Ammon's horn (tissue), 1 donor: ENCODE data around the gene ZNF74.
"Not testable (repeated sequence)": the region's sequence is repeated elsewhere in the genome, so short reads cannot be mapped to it uniquely, and the experiment has no call there.

Experiments
- DNase-seq: peaks from one replicate; pipeline ENCODE4 v3.0.0-alpha.2; 2016; ENCODE audit warnings: low spot score

The ZNF74 gene

DNA sequence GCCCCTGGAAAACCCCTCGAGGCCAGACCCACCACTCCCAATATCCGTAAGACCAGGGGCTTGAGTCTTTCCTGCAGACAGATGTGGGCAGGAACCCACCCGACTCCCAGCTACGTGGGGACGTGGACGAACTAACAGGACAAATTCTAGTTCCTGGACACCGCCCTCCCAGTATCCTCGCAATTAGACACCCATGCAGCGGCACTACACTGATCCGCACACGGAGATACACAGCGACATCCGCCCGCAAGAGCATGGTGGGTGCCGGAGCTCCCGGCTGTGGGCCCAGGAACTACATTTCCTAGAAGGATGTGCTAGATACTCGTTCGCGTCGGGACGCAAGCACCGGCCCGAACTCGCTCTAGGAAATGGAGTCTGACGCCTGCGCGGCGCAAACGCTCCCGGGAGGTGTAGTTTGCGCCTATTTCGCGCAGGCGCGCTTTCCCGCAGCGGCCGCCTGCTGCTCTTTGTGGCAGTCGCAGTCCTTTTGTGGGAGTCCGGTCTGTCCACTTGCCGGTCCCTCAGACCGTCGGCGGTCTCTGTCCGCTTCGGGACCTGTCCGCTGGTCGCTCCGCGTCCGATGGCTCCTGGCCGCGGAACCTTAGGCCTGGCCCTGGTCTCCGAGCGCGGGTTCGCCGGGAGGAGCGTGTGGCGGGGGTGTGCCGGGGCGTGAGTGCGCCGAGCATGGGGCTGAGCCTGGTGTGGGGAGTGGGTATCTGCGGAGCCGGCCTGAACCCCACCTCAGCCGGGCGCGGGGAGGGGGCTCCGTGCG lies at the start of gene ZNF74:
TSS of gene ZNF74 (plus strand) at position 447 of the 772 bp plus-strand sequence. CDS start 478 bp downstream, outside the sequence.
- peak; percentile 95 for DNase-seq

DNA sequence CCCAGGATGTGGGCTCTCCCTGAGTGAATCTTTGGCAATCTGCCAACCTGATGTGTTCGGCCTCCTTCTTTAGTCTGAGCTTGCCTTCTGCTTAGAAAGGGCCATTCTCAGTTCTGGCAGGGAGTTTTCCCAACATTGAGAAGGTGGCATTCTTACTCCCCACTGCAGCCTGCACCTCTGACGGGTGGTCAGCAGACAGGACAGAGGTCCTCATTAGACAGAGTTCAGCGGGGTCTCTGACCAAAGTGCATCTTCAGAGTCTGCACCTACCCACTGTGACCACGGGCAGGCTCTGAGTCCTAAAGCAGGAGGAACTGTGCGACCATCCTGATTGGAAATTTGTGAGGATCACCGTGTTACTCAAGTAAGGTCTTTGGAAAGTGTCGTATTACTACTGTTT lies 47.4 kb upstream of the ZNF74 start:
- DNase-seq: not testable (repeated sequence)

DNA sequence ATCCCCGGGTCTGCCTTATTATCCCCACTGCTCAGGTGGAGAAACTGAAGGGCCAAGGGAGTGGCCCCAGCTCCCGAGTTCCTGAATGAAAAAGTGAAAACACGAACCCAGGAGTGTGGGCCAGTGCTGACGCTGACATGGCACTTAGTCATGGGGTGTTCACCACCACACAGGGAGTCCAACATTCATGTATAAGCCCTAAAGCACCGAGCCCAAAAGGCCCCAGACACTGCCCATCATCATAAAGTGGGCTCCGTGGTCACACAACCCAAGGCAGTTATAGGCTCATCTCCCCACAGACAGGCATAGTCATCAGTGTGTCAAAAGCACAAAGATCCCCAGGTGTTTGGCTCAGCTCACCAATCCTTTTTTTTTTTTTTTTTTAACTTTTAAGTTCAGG lies 41.4 kb upstream of the ZNF74 start:
- DNase-seq: not testable (repeated sequence)

DNA sequence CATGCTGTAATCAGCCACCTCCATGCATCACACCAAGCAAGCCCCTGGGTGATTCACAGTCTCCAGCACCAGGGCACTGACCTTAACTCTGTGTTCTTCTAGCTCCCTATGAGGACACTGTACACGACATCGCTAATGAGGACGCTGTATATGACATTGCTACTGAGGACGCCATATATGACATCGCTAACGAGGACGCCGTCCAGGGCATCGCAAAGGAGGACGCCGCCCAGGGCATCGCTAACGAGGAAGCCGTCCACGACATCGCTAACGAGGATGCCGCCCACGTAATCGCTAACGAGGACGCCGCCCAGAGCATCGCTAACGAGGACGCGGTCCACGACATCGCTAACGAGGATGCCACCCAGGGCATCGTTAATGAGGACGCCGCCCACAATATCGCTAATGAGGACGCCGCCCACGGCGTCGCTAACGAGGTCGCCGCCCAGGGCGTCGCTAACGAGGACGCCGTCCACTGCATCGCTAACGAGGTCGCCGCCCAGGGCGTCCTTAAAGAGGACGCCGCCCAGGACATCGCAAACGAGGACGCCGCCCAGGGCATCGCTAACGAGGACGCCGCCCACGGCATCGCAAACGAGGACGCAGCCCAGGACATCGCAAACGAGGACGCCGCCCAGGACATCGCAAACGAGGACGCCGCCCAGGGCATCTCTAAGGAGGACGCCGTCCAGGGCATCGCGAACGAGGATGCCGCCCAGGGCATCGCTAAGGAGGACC lies 39.5 kb upstream of the ZNF74 start:
- DNase-seq: no peak

DNA sequence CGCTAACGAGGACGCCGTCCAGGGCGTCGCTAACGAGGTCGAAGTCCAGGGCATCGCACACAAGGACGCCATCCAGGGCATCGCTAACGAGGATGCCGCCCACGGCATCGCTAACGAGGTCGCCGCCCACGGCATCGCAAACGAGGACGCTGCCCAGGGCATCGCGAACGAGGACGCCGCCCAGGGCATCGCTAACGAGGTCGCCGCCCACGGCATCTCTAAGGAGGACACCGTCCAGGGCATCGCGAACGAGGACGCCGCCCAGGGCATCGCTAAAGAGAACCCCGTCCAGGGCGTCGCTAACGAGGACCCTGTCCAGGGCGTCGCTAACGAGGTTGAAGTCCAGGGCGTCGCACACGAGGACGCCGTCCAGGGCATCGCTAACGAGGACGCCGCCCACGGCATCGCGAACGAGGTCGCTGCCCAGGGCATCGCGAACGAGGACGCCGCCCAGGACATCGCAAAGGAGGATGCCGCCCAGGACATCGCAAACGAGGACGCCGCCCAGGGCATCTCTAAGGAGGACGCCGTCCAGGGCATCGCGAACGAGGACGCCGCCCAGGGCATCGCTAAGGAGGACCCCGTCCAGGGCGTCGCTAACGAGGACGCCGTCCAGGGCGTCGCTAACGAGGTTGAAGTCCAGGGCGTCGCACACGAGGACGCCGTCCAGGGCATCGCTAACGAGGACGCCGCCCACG lies 37.9 kb upstream of the ZNF74 start:
- not testable (repeated sequence) for DNase-seq

DNA sequence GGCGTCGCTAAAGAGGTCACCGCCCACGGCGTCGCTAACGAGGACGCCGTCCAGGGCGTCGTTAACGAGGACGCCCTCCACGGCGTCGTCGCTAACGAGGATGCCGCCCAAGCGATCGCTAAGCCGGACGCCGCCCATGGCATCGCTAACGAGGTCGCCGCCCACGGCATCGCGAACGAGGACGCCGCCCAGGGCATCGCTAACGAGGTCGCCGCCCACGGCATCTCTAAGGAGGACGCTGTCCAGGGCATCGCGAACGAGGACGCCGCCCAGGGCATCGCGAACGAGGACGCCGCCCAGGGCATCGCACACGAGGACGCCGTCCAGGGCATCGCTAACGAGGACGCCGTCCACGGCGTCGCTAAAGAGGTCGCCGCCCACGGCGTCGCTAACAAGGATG lies 37.0 kb upstream of the ZNF74 start:
- not testable (repeated sequence) for DNase-seq

DNA sequence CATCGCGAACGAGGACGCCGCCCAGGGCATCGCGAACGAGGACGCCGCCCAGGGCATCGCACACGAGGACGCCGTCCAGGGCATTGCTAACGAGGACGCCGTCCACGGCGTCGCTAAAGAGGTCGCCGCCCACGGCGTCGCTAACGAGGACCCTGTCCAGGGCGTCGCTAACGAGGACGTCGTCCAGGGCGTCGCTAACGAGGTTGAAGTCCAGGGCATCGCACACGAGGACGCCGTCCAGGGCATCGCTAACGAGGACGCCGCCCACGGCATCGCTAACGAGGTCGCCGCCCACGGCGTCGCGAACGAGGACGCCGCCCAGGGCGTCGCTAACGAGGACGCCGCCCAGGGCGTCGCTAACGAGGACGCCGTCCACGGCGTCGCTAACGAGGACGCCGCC lies 36.0 kb upstream of the ZNF74 start:
- DNase-seq: not testable (repeated sequence)

DNA sequence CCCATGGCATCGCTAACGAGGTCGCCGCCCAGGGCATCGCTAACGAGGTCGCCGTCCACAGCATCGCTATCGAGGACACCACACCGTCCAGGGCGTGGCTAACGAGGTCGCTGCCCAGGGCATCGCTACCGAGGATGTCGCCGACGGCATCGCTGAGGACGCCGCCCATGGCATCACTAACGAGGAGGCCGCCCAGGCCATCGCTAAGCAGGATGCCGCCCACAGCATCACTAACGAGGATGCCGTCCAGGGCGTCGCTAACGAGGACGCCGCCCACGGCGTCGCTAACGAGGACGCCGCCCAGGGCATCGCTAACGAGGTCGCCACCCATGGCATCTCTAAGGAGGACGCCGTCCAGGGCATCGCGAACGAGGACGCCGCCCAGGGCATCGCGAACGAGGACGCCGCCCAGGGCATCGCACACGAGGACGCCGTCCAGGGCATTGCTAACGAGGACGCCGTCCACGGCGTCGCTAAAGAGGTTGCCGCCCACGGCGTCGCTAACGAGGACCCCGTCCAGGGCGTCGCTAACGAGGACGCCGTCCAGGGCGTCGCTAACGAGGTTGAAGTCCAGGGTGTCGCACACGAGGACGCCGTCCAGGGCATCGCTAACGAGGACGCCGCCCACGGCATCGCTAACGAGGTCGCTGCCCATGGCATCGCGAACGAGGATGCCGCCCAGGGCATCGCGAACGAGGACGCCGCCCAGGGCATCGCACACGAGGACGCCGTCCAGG lies 35.3 kb upstream of the ZNF74 start:
- DNase-seq: not testable (repeated sequence)

DNA sequence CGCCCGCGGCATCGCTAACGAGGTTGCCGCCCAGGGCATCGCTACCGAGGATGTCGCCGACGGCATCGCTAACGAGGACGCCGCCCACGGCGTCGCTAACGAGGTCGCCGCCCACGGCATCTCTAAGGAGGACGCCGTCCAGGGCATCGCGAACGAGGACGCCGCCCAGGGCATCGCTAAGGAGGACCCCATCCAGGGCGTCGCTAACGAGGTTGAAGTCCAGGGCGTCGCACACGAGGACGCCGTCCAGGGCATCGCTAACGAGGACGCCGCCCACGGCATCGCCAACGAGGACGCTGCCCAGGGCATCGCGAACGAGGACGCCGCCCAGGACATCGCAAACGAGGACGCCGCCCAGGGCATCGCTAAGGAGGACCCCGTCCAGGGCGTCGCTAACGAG lies 33.7 kb upstream of the ZNF74 start:
- DNase-seq: not testable (repeated sequence)

DNA sequence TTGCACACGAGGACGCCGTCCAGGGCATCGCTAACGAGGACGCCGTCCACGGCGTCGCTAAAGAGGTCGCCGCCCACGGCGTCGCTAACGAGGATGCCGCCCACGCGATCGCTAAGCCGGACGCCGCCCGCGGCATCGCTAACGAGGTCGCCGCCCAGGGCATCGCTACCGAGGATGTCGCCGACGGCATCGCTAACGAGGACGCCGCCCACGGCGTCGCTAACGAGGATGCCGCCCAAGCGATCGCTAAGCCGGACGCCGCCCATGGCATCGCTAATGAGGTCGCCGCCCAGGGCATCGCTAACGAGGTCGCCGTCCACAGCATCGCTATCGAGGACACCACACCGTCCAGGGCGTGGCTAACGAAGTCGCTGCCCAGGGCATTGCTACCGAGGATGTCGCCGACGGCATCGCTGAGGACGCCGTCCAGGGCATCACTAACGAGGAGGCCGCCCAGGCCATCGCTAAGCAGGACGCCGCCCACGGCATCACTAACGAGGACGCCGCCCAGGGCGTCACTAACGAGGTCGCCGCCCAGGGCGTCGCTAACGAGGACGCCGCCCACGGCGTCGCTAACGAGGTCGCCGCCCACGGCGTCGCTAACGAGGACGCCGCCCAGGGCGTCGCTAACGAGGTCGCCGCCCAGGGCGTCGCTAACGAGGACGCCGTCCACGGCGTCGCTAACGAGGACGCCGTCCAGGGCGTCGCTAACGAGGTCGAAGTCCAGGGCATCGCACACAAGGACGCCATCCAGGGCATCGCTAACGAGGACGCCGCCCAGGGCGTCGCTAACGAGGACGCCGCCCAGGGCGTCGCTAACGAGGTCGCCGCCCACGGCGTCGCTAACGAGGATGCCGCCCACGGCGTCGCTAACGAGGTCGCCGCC lies 32.8 kb upstream of the ZNF74 start:
- DNase-seq: not testable (repeated sequence)

DNA sequence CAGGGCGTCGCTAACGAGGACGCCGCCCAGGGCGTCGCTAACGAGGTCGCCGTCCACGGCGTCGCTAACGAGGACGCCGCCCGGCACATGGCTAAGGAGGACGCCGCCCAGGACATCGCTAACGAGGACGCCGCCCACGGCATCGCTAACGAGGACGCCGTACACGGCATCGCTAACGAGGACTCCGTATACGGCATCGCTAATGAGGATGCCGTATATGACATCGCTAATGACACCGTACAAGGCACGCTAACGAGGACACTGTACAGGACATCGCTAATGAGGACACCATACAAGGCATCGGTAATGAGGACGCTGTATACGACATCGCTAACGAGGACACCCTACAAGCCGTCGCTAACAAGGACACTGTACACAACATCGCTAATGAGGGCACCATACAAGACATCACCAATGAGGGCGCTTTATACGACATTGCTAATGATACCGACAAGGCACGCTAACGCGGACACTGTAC lies 32.2 kb upstream of the ZNF74 start:
- not testable (repeated sequence) for DNase-seq

DNA sequence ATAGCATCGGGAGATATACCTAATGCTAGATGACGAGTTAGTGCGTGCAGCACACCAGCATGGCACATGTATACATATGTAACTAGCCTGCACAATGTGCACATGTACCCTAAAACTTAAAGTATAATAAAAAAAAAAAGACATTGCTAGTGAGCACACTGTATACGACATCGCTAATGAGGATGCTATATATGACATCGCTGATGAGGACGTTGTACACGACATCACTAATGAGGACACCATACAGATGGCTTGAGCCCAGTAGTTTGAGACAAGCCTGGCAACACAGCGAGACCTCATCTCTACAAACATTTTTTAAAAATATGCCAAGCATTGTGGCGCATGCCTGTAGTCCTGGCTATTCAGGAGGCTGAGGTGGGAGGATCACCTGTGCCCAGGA lies 31.5 kb upstream of the ZNF74 start:
- DNase-seq: not testable (repeated sequence)

DNA sequence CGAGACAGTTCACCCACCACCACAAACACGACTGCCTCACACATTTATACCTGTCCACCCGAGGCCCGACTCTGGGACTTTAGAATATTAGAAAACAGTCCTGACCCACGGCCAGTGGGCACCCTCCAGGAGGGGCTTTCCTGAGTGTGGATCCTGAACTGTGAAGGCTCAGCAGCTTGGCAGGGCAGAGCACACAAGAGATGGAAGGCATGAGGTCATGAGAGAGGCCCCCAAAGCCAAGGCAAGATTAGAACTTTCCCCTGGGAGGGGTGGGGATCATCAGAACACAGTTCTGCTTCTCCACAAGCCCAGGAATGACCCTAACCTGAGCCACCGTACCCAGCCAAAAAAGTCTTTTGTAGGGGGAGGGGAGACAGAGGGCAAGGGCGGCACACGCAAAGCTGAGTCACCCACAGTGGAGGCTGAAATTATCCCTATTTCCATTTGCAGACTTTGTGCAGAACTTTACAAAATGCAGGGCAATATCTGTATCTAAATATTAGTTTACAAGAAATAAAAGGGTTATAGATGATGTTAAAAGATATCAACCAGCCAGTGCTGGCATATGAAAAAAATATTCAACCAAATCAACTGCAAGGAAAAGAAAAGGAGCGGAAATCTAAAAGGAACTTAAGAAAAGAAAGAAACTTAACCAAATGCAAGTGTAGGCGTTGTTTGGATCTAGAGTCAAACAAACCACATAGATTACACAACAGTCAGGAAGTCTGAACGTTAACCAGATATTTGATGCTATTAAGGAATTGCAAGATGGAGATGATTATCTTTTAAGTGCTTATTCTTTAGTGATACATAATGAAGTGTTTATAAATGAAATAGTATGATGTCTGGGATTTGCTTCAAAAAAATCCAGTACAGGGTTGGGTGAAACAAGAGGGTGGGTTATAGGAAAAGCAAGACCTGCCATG lies 29.4 kb upstream of the ZNF74 start:
- not testable (repeated sequence) for DNase-seq

DNA sequence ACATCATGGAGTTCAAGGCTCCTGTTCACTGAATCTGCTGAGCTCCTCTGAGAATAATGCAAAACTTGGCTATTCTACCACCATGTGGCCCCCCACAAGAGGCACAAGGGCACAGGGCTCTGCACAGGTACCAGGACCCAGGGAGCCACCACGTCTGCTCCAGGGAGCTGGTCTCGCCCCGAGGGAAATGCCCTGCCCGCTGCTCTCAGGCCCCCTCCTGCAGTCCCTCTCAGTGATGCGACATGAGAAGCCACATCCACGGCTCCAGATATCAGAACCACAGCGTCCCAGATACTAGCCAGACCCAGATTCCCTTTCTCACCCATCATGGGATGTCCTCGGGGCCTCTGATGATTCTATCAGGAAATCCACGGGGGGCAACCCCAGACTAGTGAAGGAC lies 27.1 kb upstream of the ZNF74 start:
- DNase-seq: not testable (repeated sequence)

DNA sequence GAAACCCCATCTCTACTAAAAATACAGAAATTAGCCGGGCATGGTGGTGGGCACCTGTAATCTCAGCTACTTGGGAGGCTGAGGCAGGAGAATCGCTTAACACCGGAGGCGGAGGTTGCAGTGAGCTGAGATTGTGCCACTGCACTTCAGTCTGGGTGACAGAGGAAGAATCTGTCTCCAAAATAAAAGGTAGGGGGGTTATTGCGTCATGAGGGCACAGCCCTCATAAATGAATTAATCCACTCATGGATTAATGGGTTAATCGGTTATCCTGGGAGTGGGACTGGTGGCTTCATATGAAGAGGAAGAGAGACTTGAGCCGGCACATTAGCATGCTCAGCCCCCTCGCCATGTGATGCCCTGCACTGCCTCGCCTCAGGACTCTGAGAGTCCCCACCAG lies 25.1 kb upstream of the ZNF74 start:
- not testable (repeated sequence) for DNase-seq

DNA sequence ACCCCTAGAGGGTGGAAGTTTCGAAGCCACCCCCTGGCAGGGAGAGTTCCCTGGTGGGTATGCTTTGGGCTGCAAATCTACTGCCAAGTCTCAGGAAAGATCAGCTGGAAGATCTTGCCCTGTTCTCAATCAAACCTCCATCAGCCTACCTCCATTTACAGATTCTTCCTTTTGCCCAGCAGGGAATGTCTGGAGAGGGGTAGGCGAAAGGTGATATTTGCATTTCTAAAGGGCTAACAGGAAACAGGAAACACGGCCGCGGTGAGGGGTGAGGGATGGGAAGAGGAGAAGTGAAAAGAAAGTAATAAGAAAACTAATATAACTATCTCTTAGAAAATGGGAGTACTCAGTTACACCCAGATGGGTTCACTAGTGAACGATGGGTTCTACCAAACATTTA lies 22.3 kb upstream of the ZNF74 start:
- DNase-seq: not testable (repeated sequence)

DNA sequence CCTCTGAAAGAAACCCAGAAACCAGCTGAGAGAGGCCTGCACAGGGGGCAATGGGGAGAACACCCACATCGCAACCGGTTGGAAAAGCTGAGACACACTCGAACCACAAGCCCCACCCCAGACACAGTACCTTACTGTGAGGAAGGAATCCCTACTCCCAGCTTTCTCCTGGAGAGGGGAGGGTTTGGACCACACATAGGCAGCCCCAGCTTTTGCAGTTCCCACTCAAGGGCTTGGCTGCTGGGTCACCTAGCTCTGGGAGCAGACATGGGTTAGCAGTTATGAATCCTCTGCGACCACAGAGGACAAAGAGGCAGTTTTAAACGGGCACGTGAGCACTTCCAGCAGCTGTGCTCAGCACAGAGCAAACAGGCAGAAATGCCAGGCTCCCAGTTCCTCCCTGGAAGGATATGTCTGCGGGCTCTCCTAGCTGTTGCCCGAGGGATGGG lies 21.5 kb upstream of the ZNF74 start:
- DNase-seq: not testable (repeated sequence)

DNA sequence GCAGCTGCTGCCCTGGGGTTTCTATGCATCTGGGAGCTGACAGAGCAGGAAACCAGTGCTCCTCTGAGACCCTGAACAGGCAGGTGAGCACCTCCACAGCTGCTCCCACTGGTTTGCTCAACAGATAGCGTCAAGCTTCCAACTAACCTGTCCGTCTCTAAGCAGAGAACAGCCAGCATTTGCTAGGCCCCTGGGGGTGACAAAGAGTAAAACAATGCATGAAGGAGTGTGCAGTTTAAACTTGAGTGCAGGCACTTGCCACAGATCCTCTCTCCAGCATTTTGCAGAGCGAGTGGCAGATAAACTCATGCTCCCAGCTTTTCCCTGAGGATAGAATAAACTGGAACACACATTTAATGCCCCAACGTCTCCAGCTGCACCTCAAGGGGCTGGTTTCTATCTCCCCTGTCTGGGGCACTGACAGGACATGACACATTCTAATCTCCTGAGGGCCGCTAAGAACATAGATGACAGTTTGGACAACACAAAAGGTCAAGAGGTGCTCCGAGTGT lies 20.7 kb upstream of the ZNF74 start:
- not testable (repeated sequence) for DNase-seq

DNA sequence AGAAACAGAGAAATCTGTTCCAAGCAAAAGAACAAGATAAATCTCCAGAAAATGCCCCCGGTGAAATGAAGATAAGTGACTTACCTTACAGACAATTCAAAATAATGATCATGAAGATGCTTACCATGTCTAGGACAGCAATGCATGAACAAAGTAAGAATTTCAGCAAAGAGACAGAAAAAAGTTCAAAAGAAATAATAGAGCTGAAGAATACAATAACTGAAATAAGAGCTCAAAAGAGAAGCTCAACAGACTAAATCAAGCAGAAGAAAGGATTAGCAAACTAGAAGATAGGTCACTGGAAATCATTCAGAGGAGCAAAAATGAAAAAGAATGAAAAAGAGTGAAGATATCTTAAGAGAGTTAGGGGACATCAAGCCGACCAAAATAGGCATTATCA lies 19.8 kb upstream of the ZNF74 start:
- not testable (repeated sequence) for DNase-seq
